Activated CD8-positive, alpha-beta memory T cell treated with anti-CD3 and anti-CD28 coated beads for 36 hours (primary cell): ENCODE data around the gene OR7A5. TPM values are rescaled to one million over a fixed set of nuclear protein-coding genes. Genes with fewer than 3 reads are reported as not detected.
"Not testable (repeated sequence)": the region's sequence is repeated elsewhere in the genome, so short reads cannot be mapped to it uniquely, and the experiment has no call there.

Experiments
- CTCF ChIA-PET: fragments of 350-600 bp; sonication (Branson Sonifier 250); formaldehyde crosslinking; loops from one replicate; lab custom pipeline; 2021; ENCODE audit warnings: antibody characterized with exemption; lab: Charles Lee
- POLR2A ChIA-PET: fragments of 350-600 bp; sonication (Branson Sonifier 250); formaldehyde crosslinking; loops from one replicate; lab custom pipeline; 2021; ENCODE audit warnings: antibody characterized with exemption; lab: Charles Lee
- total RNA-seq, 2 experiments: library from RNA; stranded (reverse); gene quantifications; one replicate each; pipeline ENCODE4 v1.2.3, GENCODE V29; 2021

OR7A5 gene
- total RNA-seq, 2 experiments from 2014 or later = not detected

- ChIA-PET POLR2A (no interaction called here), CTCF (interaction anchor here (0.6 to 1.2 kb wide), 3 partner anchors 10 to 426 kb away, joined by 3 read pairs; no protein-coding TSS in a partner anchor)
These were observed 48.5 kb downstream of the OR7A5 start for GRCh38 chr19:14786421-14786851.

DNA sequence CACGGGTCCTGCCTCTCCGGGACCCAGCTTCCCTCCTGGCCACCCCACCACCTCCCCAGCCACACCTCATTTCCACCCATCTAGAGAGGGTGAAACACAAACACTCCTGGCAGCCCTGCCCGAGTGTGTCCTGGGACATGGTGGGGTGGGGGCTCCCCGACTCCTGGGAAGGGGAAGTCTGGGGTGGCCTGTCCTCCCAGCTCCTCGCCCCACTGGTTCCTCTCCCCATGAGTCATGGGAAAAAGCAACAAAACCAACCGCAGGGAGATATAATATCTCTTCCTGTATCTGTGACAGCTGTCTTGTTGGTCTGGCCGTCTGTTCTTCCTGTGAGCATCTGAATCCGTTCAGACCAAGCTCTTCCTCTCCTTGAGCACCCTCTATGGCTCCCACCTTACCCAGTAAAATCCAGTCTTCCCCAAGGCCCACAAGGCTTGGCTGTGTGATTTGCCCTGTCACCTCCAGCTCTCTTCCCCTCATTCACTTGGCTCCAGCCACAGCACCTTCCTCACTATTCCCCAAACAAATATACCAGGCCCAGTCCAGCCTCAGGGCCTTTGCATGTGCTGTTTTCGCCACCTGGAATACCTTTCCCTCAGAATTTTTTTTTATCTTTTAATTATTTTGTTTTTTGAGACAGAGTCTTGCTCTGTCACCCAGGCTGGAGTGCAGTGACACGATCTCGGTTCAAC is 49.7 kb downstream of the OR7A5 start:
- ChIA-PET CTCF (interaction anchor here (0.6 kb wide), 1 partner anchor 110 kb away, joined by 3 read pairs; no protein-coding TSS in a partner anchor), POLR2A (interaction anchor here (0.6 kb wide), 1 partner anchor 8 kb away, joined by 6 read pairs; no protein-coding TSS in a partner anchor)

- CTCF ChIA-PET = interaction anchor here (0.6 kb wide), 1 partner anchor 109 kb away, joined by 3 read pairs; no protein-coding TSS in a partner anchor
- POLR2A ChIA-PET = interaction anchor here (0.6 kb wide), 1 partner anchor 9 kb away, joined by 6 read pairs; no protein-coding TSS in a partner anchor
These were observed 50.3 kb downstream of the OR7A5 start for GRCh38 chr19:14784730-14785101.

DNA sequence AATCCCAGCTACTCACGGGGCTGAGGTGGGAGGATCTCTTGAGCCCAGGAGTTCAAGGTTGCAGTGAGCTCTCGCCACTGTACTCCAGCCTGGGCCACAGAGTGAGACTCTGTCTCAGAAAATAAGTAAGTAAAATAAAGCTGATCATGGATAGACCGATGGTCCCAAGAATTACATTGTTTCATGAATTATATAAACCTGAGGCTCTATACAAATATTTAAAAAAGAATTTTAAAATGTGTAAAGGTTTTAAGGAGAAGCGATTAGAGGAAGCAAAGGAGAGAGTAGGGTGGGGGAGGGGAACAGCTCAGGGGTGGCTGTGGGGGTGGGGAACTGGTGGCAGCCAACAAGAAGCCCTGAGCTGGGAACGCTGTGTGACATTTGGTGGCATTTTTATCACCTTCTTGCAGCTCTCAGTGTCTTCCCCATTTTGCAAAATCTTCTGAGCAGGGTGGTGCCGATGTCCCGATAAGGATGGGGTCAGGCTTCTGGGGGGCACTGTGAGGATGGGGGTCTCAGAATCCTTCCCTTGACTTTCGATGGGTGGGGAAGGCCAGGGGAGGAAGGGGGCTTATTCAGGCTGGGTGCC is 51.5 kb downstream of the OR7A5 start:
- CTCF ChIA-PET, POLR2A ChIA-PET: not testable (repeated sequence)

GRCh38 chr19:14782626-14783409 is 52.2 kb downstream of the OR7A5 start:
- CTCF ChIA-PET = no interaction called here
- POLR2A ChIA-PET = no interaction called here

DNA sequence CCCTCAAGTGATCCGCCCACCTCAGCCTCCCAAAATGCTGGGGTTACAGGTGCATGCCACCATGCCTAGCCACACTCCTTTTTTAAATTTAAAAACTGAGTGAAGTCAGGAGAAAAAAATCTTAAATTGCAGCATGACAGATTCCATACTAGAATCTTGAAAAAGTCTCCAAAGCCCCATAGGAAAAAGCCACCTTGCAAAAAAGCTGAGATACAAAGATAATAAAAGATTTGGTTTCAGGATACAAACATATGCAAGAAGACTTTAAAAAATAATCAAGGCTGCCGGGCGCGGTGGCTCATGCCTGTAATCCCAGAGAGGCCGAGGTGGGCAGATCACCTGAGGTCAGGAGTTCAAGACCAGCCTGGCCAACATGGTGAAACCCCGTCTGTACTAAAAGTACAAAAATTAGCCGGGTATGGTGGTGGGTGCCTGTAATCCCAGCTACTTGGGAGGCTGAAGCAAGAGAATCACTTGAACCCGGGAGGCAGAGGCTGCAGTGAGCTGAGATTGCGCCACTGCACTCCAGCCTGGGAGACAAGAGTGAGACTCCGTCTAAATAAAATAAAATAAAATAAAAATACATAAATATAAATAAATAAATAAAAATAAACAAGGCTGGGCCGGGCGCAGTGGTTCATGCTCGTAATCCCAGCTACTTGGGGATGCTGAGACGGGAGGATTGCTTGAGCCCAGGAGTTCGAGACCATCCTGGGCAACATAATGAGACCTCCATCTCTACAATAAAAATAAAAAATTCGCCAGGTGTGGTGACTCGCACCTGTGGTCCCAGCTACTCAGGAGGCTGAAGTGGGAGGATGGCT is 53.1 kb downstream of the OR7A5 start:
- POLR2A ChIA-PET, CTCF ChIA-PET: not testable (repeated sequence)

GRCh38 chr19:14780622-14781225 is 54.3 kb downstream of the OR7A5 start:
- POLR2A ChIA-PET = not testable (repeated sequence)
- CTCF ChIA-PET = interaction anchor here (0.6 to 0.7 kb wide), 2 partner anchors 47 to 133 kb away, joined by 4 read pairs; no protein-coding TSS in a partner anchor

GRCh38 chr19:14779151-14779550 is 55.8 kb downstream of the OR7A5 start:
- POLR2A ChIA-PET = no interaction called here
- CTCF ChIA-PET = no interaction called here

- POLR2A ChIA-PET, CTCF ChIA-PET: not testable (repeated sequence)
These were observed 56.7 kb downstream of the OR7A5 start, which contains the start of gene ADGRE2 for GRCh38 chr19:14778110-14778845. Gene ADGRE2 (minus strand): TSS chr19:14778560. CDS start chr19:14776756, 1,804 bp downstream.

- POLR2A ChIA-PET, CTCF ChIA-PET: not testable (repeated sequence)
These were observed 57.3 kb downstream of the OR7A5 start for GRCh38 chr19:14777645-14778044.

Other genes starting within 250 kb of the OR7A5 start
- not detected for gene ADGRE3, start 160.3 kb downstream of the OR7A5 start, total RNA-seq
- 1 to 10 TPM; 7.8 to 8.0 TPM for gene ZNF333, start 145.1 kb downstream of the OR7A5 start, total RNA-seq
- gene ADGRE2, start 56.6 kb downstream of the OR7A5 start, total RNA-seq = under 1 TPM; 0.42 to 0.69 TPM
- gene OR7C1, start within 50 bp of the OR7A5 start, total RNA-seq = not detected
- gene OR7A10, start 13.7 kb upstream of the OR7A5 start, total RNA-seq = not detected
- not detected for gene OR7A17, start 50.9 kb upstream of the OR7A5 start, total RNA-seq
- gene OR7C2, start 106.3 kb upstream of the OR7A5 start, total RNA-seq = not detected
- not detected for gene SLC1A6, start 144.7 kb upstream of the OR7A5 start, total RNA-seq
- gene CASP14, start 214.3 kb upstream of the OR7A5 start, total RNA-seq = not detected
- gene OR1I1, start 247.0 kb upstream of the OR7A5 start, total RNA-seq = not detected